Neural cell (in vitro differentiated cells): ENCODE results near the gene TEX28. TPM values are rescaled to one million over a fixed set of nuclear protein-coding genes. Genes with fewer than 3 reads are reported as not detected.

Source experiments
- H2AFZ ChIP-seq: fragments of 200-600, 300-800 bp; sonication (generic), shearing (Covaris generic); 2 replicates; pipeline ENCODE4 v1.6.0; 2014; ENCODE audit warnings: low read depth, mild to moderate bottlenecking, antibody characterized with exemption, low read length, moderate library complexity
- H3F3A ChIP-seq: fragments of 200-600 bp; shearing (Covaris generic); 2 replicates; pipeline ENCODE4 v1.6.1; 2016; ENCODE audit warnings: mild to moderate bottlenecking, moderate library complexity, mixed read lengths, antibody characterized with exemption, low read length; ENCODE audit not compliant: insufficient read depth, poor library complexity, severe bottlenecking
- H3K27ac ChIP-seq: fragments of 200-600, 300-800 bp; sonication (generic), shearing (Covaris generic); 2 replicates; pipeline ENCODE4 v1.5.1; 2014; ENCODE audit warnings: mild to moderate bottlenecking, low read length, moderate library complexity
- H3K27me3 ChIP-seq: fragments of 300-800, 200-600 bp; sonication (generic), shearing (Covaris generic); 2 replicates; pipeline ENCODE4 v1.6.0; 2014; ENCODE audit warnings: mild to moderate bottlenecking, low read depth, low read length, moderate library complexity; ENCODE audit not compliant: insufficient read depth
- H3K36me3 ChIP-seq: fragments of 300-800, 200-600 bp; sonication (generic), shearing (Covaris generic); 2 replicates; pipeline ENCODE4 v1.5.1; 2014; ENCODE audit warnings: mild to moderate bottlenecking, antibody characterized with exemption, low read length, moderate library complexity; ENCODE audit not compliant: insufficient read depth
- H3K4me2 ChIP-seq: fragments of 300-800, 200-600 bp; sonication (generic), shearing (Covaris generic); 2 replicates; pipeline ENCODE4 v1.6.0; 2014; ENCODE audit warnings: mild to moderate bottlenecking, low read length
- H3K4me3 ChIP-seq: fragments of 300-800, 200-600 bp; sonication (generic), shearing (Covaris generic); 2 replicates; pipeline ENCODE4 v1.5.1; 2014; ENCODE audit warnings: mild to moderate bottlenecking, low read length, moderate library complexity
- H3K79me2 ChIP-seq: fragments of 200-600 bp; shearing (Covaris generic); replicated peaks from 2 replicates; pipeline ENCODE4 v1.6.0; 2014; ENCODE audit warnings: mild to moderate bottlenecking, low read length, moderate library complexity; ENCODE audit not compliant: insufficient read depth
- H3K9ac ChIP-seq: fragments of 300-800, 200-600 bp; sonication (generic), shearing (Covaris generic); 2 replicates; pipeline ENCODE4 v1.6.1; 2016; ENCODE audit warnings: mild to moderate bottlenecking, low read length, mixed read lengths
- H3K9me2 ChIP-seq: fragments of 200-600 bp; shearing (Covaris generic); 2 replicates; pipeline ENCODE4 v1.6.1; 2016; ENCODE audit warnings: mild to moderate bottlenecking, low read length, mixed read lengths; ENCODE audit not compliant: insufficient read depth
- H3K9me3 ChIP-seq: fragments of 200-600, 300-800 bp; sonication (generic), shearing (Covaris generic); 2 replicates; pipeline ENCODE4 v1.6.1; 2016; ENCODE audit warnings: mild to moderate bottlenecking, mixed run types, low read length, moderate library complexity, mixed read lengths
- H4K20me1 ChIP-seq: fragments of 200-600 bp; shearing (Covaris generic); 2 replicates; pipeline ENCODE4 v1.6.1; 2016; ENCODE audit warnings: mild to moderate bottlenecking, mixed run types; ENCODE audit not compliant: insufficient read depth
- CTCF ChIP-seq: fragments of 450-650 bp; IDR thresholded peaks from 2 replicates; pipeline ENCODE4 v1.5.1; 2014; ENCODE audit warnings: antibody characterized with exemption, mild to moderate bottlenecking, moderate library complexity; ENCODE audit not compliant: poor library complexity, severe bottlenecking
- EP300 ChIP-seq: fragments of 450-650 bp; conservative IDR thresholded peaks from 2 replicates; pipeline ENCODE4 v1.6.1; 2014; ENCODE audit warnings: antibody characterized with exemption, mild to moderate bottlenecking, moderate library complexity; ENCODE audit not compliant: poor library complexity, severe bottlenecking
- EZH2 ChIP-seq: fragments of 200-600, 300-800 bp; shearing (Covaris generic), sonication (generic); IDR thresholded peaks from 2 replicates; pipeline ENCODE4 v1.6.1; 2014; ENCODE audit warnings: antibody characterized with exemption, low read length, borderline replicate concordance, mild to moderate bottlenecking; ENCODE audit not compliant: insufficient read depth, poor library complexity, severe bottlenecking
- MXI1 ChIP-seq: fragments of 450-650 bp; conservative IDR thresholded peaks from 2 replicates; pipeline ENCODE4 v1.6.1; 2014; ENCODE audit warnings: antibody characterized with exemption, mild to moderate bottlenecking; ENCODE audit not compliant: poor library complexity, severe bottlenecking
- SMC3 ChIP-seq: fragments of 450-650 bp; conservative IDR thresholded peaks from 2 replicates; pipeline ENCODE4 v1.6.1; 2014; ENCODE audit warnings: antibody characterized with exemption, mild to moderate bottlenecking, moderate library complexity; ENCODE audit not compliant: poor library complexity
- TAF1 ChIP-seq: IDR thresholded peaks from 2 replicates; pipeline ENCODE4 v1.6.1; 2012; ENCODE audit warnings: low read depth
- polyA plus RNA-seq: library from polyadenylated mRNA; depleted of rRNA; stranded (reverse); fragments of >200 nt; gene quantifications from 2 replicates; pipeline ENCODE4 v1.2.3, GENCODE V29; 2014
- TF ChIP-seq, protein P1 (sequence below): IDR thresholded peaks from 2 replicates; pipeline ENCODE4 v1.6.1; 2012; ENCODE audit warnings: borderline replicate concordance

TEX28 gene
- polyA plus RNA-seq, 1 donor from 2014 or later: not detected

- no peak overlapping the region for H3K4me3 ChIP-seq
- H3K9me2 ChIP-seq: no peaks in the 10 kb centered on the region
- no peaks in the 10 kb centered on the region for H3K9me3 ChIP-seq
- H3K27ac ChIP-seq: no peak overlapping the region
- H3K36me3 ChIP-seq: no peaks in the 10 kb centered on the region
- no peaks in the 10 kb centered on the region for H3F3A ChIP-seq
- H3K79me2 ChIP-seq: no peaks in the 10 kb centered on the region
- no peak overlapping the region for H3K4me2 ChIP-seq
- no peaks in the 10 kb centered on the region for H4K20me1 ChIP-seq
- no peak overlapping the region for H3K9ac ChIP-seq
- no peak overlapping the region for H2AFZ ChIP-seq
- H3K27me3 ChIP-seq: no peaks in the 10 kb centered on the region
- TF ChIP-seq, protein P1, sequence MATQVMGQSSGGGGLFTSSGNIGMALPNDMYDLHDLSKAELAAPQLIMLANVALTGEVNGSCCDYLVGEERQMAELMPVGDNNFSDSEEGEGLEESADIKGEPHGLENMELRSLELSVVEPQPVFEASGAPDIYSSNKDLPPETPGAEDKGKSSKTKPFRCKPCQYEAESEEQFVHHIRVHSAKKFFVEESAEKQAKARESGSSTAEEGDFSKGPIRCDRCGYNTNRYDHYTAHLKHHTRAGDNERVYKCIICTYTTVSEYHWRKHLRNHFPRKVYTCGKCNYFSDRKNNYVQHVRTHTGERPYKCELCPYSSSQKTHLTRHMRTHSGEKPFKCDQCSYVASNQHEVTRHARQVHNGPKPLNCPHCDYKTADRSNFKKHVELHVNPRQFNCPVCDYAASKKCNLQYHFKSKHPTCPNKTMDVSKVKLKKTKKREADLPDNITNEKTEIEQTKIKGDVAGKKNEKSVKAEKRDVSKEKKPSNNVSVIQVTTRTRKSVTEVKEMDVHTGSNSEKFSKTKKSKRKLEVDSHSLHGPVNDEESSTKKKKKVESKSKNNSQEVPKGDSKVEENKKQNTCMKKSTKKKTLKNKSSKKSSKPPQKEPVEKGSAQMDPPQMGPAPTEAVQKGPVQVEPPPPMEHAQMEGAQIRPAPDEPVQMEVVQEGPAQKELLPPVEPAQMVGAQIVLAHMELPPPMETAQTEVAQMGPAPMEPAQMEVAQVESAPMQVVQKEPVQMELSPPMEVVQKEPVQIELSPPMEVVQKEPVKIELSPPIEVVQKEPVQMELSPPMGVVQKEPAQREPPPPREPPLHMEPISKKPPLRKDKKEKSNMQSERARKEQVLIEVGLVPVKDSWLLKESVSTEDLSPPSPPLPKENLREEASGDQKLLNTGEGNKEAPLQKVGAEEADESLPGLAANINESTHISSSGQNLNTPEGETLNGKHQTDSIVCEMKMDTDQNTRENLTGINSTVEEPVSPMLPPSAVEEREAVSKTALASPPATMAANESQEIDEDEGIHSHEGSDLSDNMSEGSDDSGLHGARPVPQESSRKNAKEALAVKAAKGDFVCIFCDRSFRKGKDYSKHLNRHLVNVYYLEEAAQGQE: no peak
- TF ChIP-seq EZH2 (no peak), TAF1 (no peak), CTCF (no peak), MXI1 (no peak), SMC3 (no peak)
These were observed 14.3 kb upstream of the TEX28 start for GRCh38 chrX:154309041-154309775.

GRCh38 chrX:154308108-154308946 lies 13.4 kb upstream of the TEX28 start:
- no peak overlapping the region for H3K4me2 ChIP-seq
- H3K9me2 ChIP-seq: no peaks in the 10 kb centered on the region
- H3K9ac ChIP-seq: no peak overlapping the region
- H3K27me3 ChIP-seq: no peaks in the 10 kb centered on the region
- no peaks in the 10 kb centered on the region for H3K36me3 ChIP-seq
- H3F3A ChIP-seq: no peaks in the 10 kb centered on the region
- no peaks in the 10 kb centered on the region for H3K79me2 ChIP-seq
- H2AFZ ChIP-seq: no peak overlapping the region
- H4K20me1 ChIP-seq: no peaks in the 10 kb centered on the region
- no peak overlapping the region for H3K4me3 ChIP-seq
- H3K9me3 ChIP-seq: no peaks in the 10 kb centered on the region
- TF ChIP-seq EP300 (no peak), SMC3 (peak; percentile 35), EZH2 (no peak), CTCF (peak; percentile 44)
- TF ChIP-seq, protein P1: no peak
- no peak overlapping the region for H3K27ac ChIP-seq
